ENCODE results near the gene EPB42.
"Not testable (repeated sequence)": the region's sequence is repeated elsewhere in the genome, so short reads cannot be mapped to it uniquely, and the experiment has no call there.

Gene EPB42

DNA sequence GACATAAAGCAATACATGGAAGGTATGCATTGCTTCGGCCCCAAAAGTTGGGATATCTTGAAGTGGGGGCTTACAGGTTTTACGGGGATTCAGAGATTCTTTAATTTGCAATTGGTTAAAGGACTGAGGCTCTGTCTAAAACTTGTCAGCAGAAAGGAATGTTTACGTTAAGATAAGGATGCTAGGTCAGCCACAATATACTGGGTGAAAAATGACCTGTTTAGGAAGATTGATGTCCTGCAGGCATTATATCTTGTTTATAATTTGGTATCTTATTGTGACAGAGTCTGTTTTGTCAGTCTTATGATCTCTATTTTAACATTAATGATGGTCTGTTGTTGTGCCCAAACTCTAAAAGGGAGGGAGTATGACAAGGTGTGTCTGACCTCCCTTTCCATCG lies 50.9 kb downstream of the EPB42 start:
- TF ChIP-seq, protein P1, sequence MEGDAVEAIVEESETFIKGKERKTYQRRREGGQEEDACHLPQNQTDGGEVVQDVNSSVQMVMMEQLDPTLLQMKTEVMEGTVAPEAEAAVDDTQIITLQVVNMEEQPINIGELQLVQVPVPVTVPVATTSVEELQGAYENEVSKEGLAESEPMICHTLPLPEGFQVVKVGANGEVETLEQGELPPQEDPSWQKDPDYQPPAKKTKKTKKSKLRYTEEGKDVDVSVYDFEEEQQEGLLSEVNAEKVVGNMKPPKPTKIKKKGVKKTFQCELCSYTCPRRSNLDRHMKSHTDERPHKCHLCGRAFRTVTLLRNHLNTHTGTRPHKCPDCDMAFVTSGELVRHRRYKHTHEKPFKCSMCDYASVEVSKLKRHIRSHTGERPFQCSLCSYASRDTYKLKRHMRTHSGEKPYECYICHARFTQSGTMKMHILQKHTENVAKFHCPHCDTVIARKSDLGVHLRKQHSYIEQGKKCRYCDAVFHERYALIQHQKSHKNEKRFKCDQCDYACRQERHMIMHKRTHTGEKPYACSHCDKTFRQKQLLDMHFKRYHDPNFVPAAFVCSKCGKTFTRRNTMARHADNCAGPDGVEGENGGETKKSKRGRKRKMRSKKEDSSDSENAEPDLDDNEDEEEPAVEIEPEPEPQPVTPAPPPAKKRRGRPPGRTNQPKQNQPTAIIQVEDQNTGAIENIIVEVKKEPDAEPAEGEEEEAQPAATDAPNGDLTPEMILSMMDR (IDR thresholded peaks at IDR 0.05; ENCODE audit: low read depth, low read length) = no peak
- no peak overlapping the region for H3K4me3 ChIP-seq (replicated peaks in 1 of 2; ENCODE audit: low read depth in 2 of 2, low read length in 2 of 2)
- DNase-seq (ENCODE audit: low read depth in 2 of 2) = peak in 1 of 2 donors; percentile 30

DNA sequence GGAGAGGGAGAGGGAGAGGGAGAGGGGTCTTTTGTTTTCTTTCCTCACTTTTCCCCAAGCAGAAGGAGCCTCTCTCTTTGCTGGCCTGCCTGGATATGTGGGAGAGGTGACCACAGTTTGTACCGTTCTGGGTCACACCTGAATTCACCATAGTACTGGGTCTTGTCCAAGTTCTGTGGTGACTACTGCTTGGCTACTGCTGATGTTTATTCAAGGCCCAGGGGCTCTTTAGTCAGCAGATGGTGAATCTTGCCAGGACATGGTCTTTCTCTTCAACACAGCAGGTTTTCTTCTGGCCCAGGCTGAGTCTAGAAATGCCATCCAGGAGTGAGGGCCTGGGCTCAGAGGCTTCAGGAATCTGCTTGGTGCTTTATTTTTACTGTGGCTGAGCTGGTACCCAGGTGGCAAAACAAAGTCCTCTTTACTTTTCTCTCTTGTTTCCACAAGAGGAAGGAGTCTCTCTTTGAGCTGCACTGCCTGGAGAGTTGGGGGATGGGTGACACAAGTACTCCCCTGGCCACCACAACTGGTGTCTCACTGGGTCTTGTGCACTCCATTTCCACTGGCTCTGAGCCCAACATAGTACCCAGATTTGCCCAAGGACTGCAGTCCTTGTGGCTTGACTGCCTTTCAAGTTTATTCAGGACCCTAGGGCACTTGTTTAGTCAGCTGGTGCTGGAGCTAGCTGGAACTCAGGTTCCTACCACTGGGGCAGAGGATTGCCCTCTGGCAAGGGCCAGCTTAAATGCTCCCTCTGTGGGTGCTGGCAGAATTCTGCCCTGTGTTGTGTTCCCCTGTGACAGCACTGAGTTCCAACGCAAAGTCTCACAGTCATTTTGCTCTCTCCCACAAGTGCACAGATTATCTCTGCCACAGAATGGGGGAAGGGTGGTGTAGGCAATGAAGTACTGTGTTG lies 52.4 kb downstream of the EPB42 start:
- peak; percentile 19 to 52 for DNase-seq (ENCODE audit: low read depth in 2 of 2)
- H3K4me3 ChIP-seq (replicated peaks in 1 of 2; ENCODE audit: low read depth in 2 of 2, low read length in 2 of 2) = no peak overlapping the region

DNA sequence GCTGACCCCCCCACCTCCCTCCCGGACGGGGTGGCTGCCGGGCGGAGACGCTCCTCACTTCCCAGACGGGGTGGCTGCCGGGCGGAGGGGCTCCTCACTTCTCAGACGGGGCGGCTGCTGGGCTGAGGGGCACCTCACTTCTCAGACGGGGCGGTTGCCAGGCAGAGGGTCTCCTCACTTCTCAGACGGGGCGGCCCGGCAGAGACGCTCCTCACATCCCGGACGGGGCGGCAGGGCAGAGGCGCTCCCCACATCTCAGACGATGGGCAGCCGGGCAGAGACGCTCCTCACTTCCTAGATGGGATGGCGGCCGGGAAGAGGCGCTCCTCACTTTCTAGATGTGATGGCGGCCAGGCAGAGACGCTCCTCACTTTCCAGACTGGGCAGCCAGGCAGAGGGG lies 53.6 kb downstream of the EPB42 start:
- not testable (repeated sequence) for H3K4me3 ChIP-seq (replicated peaks in 1 of 2; ENCODE audit: low read depth in 2 of 2, low read length in 2 of 2); DNase-seq (ENCODE audit: low read depth in 2 of 2)

More for the DNA sequence above, 52.4 kb downstream of the EPB42 start:
- TF ChIP-seq, protein P1 (IDR thresholded peaks at IDR 0.05; ENCODE audit: low read depth, low read length) = no peak

DNA sequence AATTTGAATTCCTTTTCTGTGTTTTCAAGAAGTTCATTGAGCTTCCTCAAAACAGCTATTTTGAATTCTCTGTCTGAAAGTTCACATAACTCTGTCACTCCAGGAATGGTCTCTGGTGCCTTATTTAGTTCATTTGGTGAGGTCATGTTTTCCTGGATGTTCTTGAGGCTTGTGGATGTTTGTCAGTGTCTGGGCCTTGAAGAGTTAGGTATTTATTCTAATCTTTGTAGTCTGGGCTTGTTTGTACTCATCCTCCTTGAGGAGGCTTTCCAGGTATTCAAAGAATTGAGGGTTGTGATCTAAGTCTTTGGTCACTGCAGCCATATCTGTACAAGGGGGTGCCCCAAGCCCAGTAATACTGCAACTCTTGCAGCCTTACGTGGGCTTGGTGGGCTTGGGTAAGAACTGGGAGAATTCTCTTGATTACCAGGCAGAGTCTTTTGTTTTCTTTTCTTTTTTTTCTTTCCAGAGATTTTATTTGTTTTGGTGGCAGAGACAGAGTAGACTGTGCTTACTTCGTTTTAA lies 55.0 kb downstream of the EPB42 start:
- DNase-seq (ENCODE audit: low read depth in 2 of 2) = no peak
- H3K4me3 ChIP-seq (replicated peaks in 1 of 2; ENCODE audit: low read depth in 2 of 2, low read length in 2 of 2) = no peak overlapping the region
- TF ChIP-seq, protein P1 (IDR thresholded peaks at IDR 0.05; ENCODE audit: low read depth, low read length) = no peak

DNA sequence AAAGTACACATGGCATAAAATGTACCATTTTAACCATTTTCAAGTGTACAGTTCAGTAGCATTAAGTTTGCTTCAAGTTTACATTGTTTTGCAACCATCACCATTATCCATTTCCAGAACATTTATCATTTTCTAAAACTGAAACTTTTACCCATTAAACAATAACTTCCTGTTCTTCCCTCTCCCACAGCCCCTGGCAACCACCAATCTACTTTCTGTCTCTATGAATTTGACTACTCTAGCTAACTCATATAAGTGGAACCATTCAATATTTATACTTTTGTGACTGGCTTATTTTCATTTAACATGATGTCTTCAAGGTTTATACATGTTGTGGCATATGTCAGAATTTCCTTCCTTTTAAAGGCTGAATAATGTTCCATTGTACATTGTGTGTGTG lies 67.5 kb downstream of the EPB42 start:
- TF ChIP-seq, protein P1 (IDR thresholded peaks at IDR 0.05; ENCODE audit: low read depth, low read length) = no peak
- no peak overlapping the region for H3K4me3 ChIP-seq (replicated peaks in 1 of 2; ENCODE audit: low read depth in 2 of 2, low read length in 2 of 2)
- peak in 1 of 2 donors; percentile 13 for DNase-seq (ENCODE audit: low read depth in 2 of 2)

DNA sequence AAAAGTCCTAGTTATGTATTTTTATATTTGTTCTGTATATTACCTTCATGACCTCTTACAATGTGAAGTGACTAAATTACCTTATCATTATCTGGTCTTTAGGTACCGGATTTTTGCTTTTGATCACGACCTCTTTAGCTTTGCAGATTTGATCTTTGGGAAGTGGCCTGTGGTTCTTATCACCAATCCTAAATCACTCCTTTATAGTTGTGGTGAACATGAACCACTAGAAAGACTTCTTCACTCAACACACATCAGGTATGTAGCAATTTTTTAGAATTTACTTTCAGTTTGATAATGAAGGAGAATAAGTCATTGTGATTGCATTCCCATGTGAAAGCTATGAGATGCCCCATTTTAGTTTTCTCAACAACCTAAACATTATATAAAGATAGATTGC lies 69.1 kb downstream of the EPB42 start:
- TF ChIP-seq, protein P1 (IDR thresholded peaks at IDR 0.05; ENCODE audit: low read depth, low read length) = no peak
- DNase-seq (ENCODE audit: low read depth in 2 of 2) = no peak
- no peak overlapping the region for H3K4me3 ChIP-seq (replicated peaks in 1 of 2; ENCODE audit: low read depth in 2 of 2, low read length in 2 of 2)

DNA sequence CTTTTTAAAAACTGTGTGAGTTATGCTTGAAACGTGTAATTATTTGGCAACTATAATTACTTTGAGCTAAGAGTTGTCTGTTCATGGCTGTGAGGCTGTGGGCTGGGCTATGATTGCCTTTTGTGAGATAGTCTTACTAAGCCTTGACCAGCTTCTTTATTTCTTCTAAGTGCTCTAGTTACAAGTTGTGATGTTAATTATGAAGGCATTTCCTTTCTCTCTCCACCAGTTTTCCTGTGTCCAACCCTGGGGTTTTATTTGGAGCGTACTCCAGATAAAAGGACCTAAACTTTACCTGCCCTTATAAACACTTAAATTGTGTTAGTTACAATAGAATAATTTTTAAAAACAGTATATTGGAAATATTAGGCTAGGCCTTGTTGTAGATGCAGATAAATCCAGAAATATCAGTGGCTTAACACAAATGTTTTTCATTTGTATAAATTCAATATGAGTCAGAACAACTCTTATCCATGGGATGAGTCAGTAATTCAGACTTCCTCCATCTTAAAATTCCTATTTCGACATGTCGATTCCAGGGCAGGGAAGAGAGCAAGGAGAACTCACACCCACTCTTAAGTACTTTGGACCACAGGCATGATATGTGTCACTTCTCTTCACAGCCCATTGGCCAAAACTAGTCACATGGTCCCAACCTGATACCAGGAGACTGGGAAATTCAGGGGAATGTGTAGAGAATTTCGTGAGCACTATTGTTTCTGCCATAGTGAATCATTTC lies 70.5 kb downstream of the EPB42 start:
- peak; percentile 86 to 98 for DNase-seq (ENCODE audit: low read depth in 2 of 2)
- H3K4me3 ChIP-seq (replicated peaks in 1 of 2; ENCODE audit: low read depth in 2 of 2, low read length in 2 of 2) = no peak overlapping the region
- TF ChIP-seq, protein P1 (IDR thresholded peaks at IDR 0.05; ENCODE audit: low read depth, low read length) = no peak

All from cardiac fibroblast (primary cell).